Measurements from ENCODE around the gene EPHB1.

The EPHB1 gene

GRCh38 chr3:134978658-134979057, 183.6 kb downstream of the EPHB1 start:
- no peak for TF ChIP-seq POLR2AphosphoS5 (IDR thresholded peaks at IDR 0.05; ENCODE audit: borderline replicate concordance, low read depth, low read length)
- no peak for TF ChIP-seq EZH2 (IDR thresholded peaks at IDR 0.05)
- no peak for TF ChIP-seq FOXP2 (optimal IDR thresholded peaks at IDR 0.05; ENCODE audit: control extremely low read depth, extremely low read length, insufficient read depth)
- no peaks in the 10 kb centered on the region for H3K36me3 ChIP-seq (ENCODE audit: insufficient read depth, low read length)
- H3K4me3 ChIP-seq, result no peak overlapping the region
- no peaks in the 10 kb centered on the region for H3K9me3 ChIP-seq (ENCODE audit: low read depth, low read length)
- DNase-seq (ENCODE audit: low read depth, low spot score), result no peak
- no peak overlapping the region for H3K9ac ChIP-seq (ENCODE audit: insufficient read length)
- no peak overlapping the region for H3K27ac ChIP-seq

DNA sequence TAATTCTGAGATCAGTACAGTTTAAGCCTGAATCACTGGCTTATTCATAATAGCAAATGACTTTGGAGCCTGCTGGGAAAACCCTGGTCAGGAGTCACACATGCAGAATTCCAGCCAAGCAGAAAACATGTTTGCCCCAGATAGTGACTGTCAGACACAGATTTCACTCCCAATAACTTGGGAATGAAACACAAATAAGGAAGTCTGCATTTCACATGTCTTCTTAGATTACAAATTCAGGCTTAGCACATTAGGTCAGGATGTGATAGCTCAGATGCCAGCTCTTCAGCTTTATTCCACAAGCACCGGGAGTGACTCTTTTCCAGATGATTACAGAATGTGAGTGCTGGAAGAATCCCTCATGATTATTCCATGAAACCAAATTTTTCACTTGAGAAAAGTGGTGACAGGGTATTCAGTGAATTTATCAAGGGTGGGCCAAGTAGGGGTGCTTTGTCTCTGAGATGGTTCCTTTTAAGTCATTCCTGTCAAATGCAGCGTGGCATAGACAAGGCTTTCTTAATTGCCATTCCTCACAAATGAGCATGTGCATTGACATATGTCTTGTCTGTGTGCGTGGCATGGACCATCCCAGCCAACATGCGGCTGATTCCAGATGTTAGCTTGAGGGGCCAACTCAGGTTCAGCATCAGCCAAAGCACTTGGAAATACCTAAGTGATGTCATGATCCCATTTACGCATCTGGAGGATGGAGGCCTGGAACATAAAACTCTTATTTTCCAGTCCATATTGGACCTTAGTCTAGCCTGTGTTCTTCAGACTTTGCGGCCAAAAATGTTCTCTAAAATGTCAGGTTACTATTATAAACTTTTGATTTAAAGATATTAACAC, 191.0 kb downstream of the EPHB1 start:
- no peak overlapping the region for H3K9ac ChIP-seq (ENCODE audit: insufficient read length)
- H3K36me3 ChIP-seq (ENCODE audit: insufficient read depth, low read length), result no peaks in the 10 kb centered on the region
- no peak overlapping the region for H3K27ac ChIP-seq
- DNase-seq (ENCODE audit: low read depth, low spot score), result no peak
- no peak for TF ChIP-seq POLR2AphosphoS5 (IDR thresholded peaks at IDR 0.05; ENCODE audit: borderline replicate concordance, low read depth, low read length)
- TF ChIP-seq FOXP2 (optimal IDR thresholded peaks at IDR 0.05; ENCODE audit: control extremely low read depth, extremely low read length, insufficient read depth), result no peak
- no peak for TF ChIP-seq EZH2 (IDR thresholded peaks at IDR 0.05)
- no peaks in the 10 kb centered on the region for H3K9me3 ChIP-seq (ENCODE audit: low read depth, low read length)
- no peak overlapping the region for H3K4me3 ChIP-seq

GRCh38 chr3:134988666-134989065, 193.6 kb downstream of the EPHB1 start:
- Histone ChIP-seq H3K9ac (ENCODE audit: insufficient read length) (no peak overlapping the region), H3K9me3 (ENCODE audit: low read depth, low read length) (no peaks in the 10 kb centered on the region), H3K4me3 (no peak overlapping the region), H3K27ac (no peak overlapping the region), H3K36me3 (ENCODE audit: insufficient read depth, low read length) (no peaks in the 10 kb centered on the region)
- no peak for DNase-seq (ENCODE audit: low read depth, low spot score)
- TF ChIP-seq FOXP2 (optimal IDR thresholded peaks at IDR 0.05; ENCODE audit: control extremely low read depth, extremely low read length, insufficient read depth) (no peak), POLR2AphosphoS5 (IDR thresholded peaks at IDR 0.05; ENCODE audit: borderline replicate concordance, low read depth, low read length) (no peak), EZH2 (IDR thresholded peaks at IDR 0.05) (no peak)

DNA sequence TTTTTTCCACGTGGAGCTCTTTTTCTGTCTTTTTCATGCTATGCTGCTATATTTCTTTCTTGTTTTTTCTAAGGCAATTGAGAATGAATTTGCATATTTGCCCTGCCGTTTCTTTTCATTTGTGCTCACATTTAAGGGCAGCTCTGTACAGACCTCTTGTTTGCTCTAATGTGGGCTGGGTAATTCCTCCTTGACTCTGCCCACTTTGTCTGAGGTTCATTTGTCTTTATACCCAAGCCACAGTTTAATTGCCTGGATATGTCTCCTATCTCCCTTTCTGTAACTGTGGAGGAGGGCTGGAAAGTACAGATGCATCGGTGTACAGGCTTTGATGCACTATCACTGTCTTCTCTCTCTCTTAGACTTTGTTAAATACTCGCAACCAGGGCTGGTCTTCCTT, 195.9 kb downstream of the EPHB1 start:
- Histone ChIP-seq H3K27ac (no peak overlapping the region), H3K4me3 (no peak overlapping the region), H3K9ac (ENCODE audit: insufficient read length) (no peak overlapping the region), H3K9me3 (ENCODE audit: low read depth, low read length) (no peaks in the 10 kb centered on the region), H3K36me3 (ENCODE audit: insufficient read depth, low read length) (no peaks in the 10 kb centered on the region)
- DNase-seq (ENCODE audit: low read depth, low spot score), result no peak
- TF ChIP-seq POLR2AphosphoS5 (IDR thresholded peaks at IDR 0.05; ENCODE audit: borderline replicate concordance, low read depth, low read length), result no peak
- TF ChIP-seq EZH2 (IDR thresholded peaks at IDR 0.05), result no peak
- TF ChIP-seq FOXP2 (optimal IDR thresholded peaks at IDR 0.05; ENCODE audit: control extremely low read depth, extremely low read length, insufficient read depth), result no peak

- no peak overlapping the region for H3K9ac ChIP-seq (ENCODE audit: insufficient read length)
- TF ChIP-seq POLR2AphosphoS5 (IDR thresholded peaks at IDR 0.05; ENCODE audit: borderline replicate concordance, low read depth, low read length) (no peak), FOXP2 (optimal IDR thresholded peaks at IDR 0.05; ENCODE audit: control extremely low read depth, extremely low read length, insufficient read depth) (no peak), EZH2 (IDR thresholded peaks at IDR 0.05) (no peak)
- no peaks in the 10 kb centered on the region for H3K9me3 ChIP-seq (ENCODE audit: low read depth, low read length)
- DNase-seq (ENCODE audit: low read depth, low spot score), result no peak
- no peaks in the 10 kb centered on the region for H3K36me3 ChIP-seq (ENCODE audit: insufficient read depth, low read length)
- no peak overlapping the region for H3K4me3 ChIP-seq
- no peak overlapping the region for H3K27ac ChIP-seq
These were observed 196.5 kb downstream of the EPHB1 start for GRCh38 chr3:134991472-134992010.

- TF ChIP-seq EZH2 (IDR thresholded peaks at IDR 0.05) (no peak), POLR2AphosphoS5 (IDR thresholded peaks at IDR 0.05; ENCODE audit: borderline replicate concordance, low read depth, low read length) (no peak), FOXP2 (optimal IDR thresholded peaks at IDR 0.05; ENCODE audit: control extremely low read depth, extremely low read length, insufficient read depth) (no peak)
- Histone ChIP-seq H3K4me3 (no peak overlapping the region), H3K27ac (no peak overlapping the region), H3K36me3 (ENCODE audit: insufficient read depth, low read length) (no peaks in the 10 kb centered on the region), H3K9me3 (ENCODE audit: low read depth, low read length) (no peaks in the 10 kb centered on the region), H3K9ac (ENCODE audit: insufficient read length) (no peak overlapping the region)
- DNase-seq (ENCODE audit: low read depth, low spot score), result no peak
These were observed 197.1 kb downstream of the EPHB1 start for GRCh38 chr3:134992180-134992579.

DNA sequence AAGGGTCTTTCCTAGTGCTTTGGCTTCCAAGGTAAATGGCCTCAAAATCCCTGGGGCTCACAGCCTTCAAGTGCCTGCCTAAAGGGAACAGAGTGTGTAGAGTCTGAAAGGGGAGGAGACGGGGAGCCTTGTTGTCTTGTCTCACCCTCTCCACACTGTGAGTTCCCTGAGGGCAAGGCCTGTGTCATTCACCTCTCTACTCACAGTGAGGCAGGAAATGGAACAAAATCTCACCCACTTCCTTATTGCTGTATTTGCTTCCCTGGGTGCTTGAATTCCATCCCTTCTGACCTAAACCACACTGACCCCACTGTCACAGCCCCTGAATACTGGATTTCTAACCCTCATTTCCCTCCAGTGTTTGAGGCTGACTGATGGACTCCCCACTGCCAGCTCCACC, 197.5 kb downstream of the EPHB1 start:
- TF ChIP-seq EZH2 (IDR thresholded peaks at IDR 0.05), result no peak
- TF ChIP-seq POLR2AphosphoS5 (IDR thresholded peaks at IDR 0.05; ENCODE audit: borderline replicate concordance, low read depth, low read length), result no peak
- TF ChIP-seq FOXP2 (optimal IDR thresholded peaks at IDR 0.05; ENCODE audit: control extremely low read depth, extremely low read length, insufficient read depth), result no peak

GRCh38 chr3:134993011-134993410, 198.0 kb downstream of the EPHB1 start:
- no peaks in the 10 kb centered on the region for H3K9me3 ChIP-seq (ENCODE audit: low read depth, low read length)
- no peak overlapping the region for H3K4me3 ChIP-seq
- DNase-seq (ENCODE audit: low read depth, low spot score), result no peak
- H3K27ac ChIP-seq, result no peak overlapping the region
- H3K9ac ChIP-seq (ENCODE audit: insufficient read length), result no peak overlapping the region
- no peaks in the 10 kb centered on the region for H3K36me3 ChIP-seq (ENCODE audit: insufficient read depth, low read length)
- TF ChIP-seq FOXP2 (optimal IDR thresholded peaks at IDR 0.05; ENCODE audit: control extremely low read depth, extremely low read length, insufficient read depth), result no peak
- no peak for TF ChIP-seq POLR2AphosphoS5 (IDR thresholded peaks at IDR 0.05; ENCODE audit: borderline replicate concordance, low read depth, low read length)
- no peak for TF ChIP-seq EZH2 (IDR thresholded peaks at IDR 0.05)

More for the DNA sequence above, 197.5 kb downstream of the EPHB1 start:
- no peak for DNase-seq (ENCODE audit: low read depth, low spot score)
- Histone ChIP-seq H3K36me3 (ENCODE audit: insufficient read depth, low read length) (no peaks in the 10 kb centered on the region), H3K27ac (no peak overlapping the region), H3K9ac (ENCODE audit: insufficient read length) (no peak overlapping the region), H3K9me3 (ENCODE audit: low read depth, low read length) (no peaks in the 10 kb centered on the region), H3K4me3 (no peak overlapping the region)
